ENCODE results near the gene PPP1R14B.

- TF ChIP-seq CTCF (conservative IDR thresholded peaks at IDR 0.05; ENCODE audit: low read depth, low read length) (no peak), EZH2phosphoT487 (IDR thresholded peaks at IDR 0.05; ENCODE audit: borderline replicate concordance, low read length) (no peak)
Measured at GRCh38 chr11:64243236-64243854, 3.4 kb downstream of the PPP1R14B start.
